ENCODE data around the gene FAM171A2. TPM values are rescaled to one million over a fixed set of nuclear protein-coding genes. Genes with fewer than 3 reads are reported as not detected.

Gene FAM171A2
- total and polyA plus RNA-seq, 2 of the 4 experiments (the other 2 are of a cell fraction): 3.2 to 5.9 TPM

GRCh38 chr17:44334315-44334714 is 29.3 kb downstream of the FAM171A2 start:
- in situ Hi-C loops (cut with MboI; ENCODE audit: low sequenced_read_pairs) (no loop called here), dilution Hi-C loops (cut with HindIII; ENCODE audit: low sequenced_read_pairs, unreplicated experiment) (no loop called here), intact Hi-C loops (cut with micrococcal nuclease) (no loop called here)
- Histone ChIP-seq H3K79me1 (ENCODE audit: low read depth in 1 of 2, low read length in 2 of 2) (no peaks in the 10 kb centered on the region), H3K56ac (ENCODE audit: extremely low read depth, insufficient read depth, low read length) (no peak overlapping the region), H3K23ac (ENCODE audit: low read depth, low read length) (no peak overlapping the region), H3K9ac (ENCODE audit: low read depth, low read length) (no peak overlapping the region), H3K14ac (replicated peaks; ENCODE audit: low read depth, low read length) (no peak overlapping the region), H2BK20ac (ENCODE audit: low read depth, low read length) (no peak overlapping the region), H2AK9ac (replicated peaks; ENCODE audit: low read depth, low read length, poor library complexity) (no peak overlapping the region), H3K36me3 (ENCODE audit: control insufficient read depth, insufficient read depth, low read length) (no peaks in the 10 kb centered on the region), H2BK15ac (ENCODE audit: low read depth, low read length) (no peak overlapping the region), H4K20me1 (ENCODE audit: insufficient read depth, low read length) (no peaks in the 10 kb centered on the region), H2AK5ac (ENCODE audit: low read depth, low read length) (no peak overlapping the region), H4K5ac (ENCODE audit: low read depth, low read length) (no peak overlapping the region), H4K91ac (ENCODE audit: insufficient read depth, low read depth, low read length) (no peak overlapping the region), H3K27me3 (ENCODE audit: control insufficient read depth, insufficient read depth, low read length) (peaks cover 13% of the 10 kb centered on the region; the same call in 1 of the 2 replicates), H2BK120ac (ENCODE audit: low read depth, low read length) (no peak overlapping the region), H3K4ac (ENCODE audit: low read depth, low read length) (no peak overlapping the region), H3K4me3 (ENCODE audit: insufficient read depth, low read depth, low read length) (no peak overlapping the region), H2BK5ac (ENCODE audit: low read depth, low read length, poor library complexity, severe bottlenecking) (no peak overlapping the region), H3K4me2 (ENCODE audit: low read depth, low read length) (no peak overlapping the region), H2AFZ (replicated peaks; ENCODE audit: low read length, poor library complexity) (no peak overlapping the region), H3K9me1 (ENCODE audit: insufficient read depth, low read length) (no peaks in the 10 kb centered on the region), H3K9me3 (ENCODE audit: control insufficient read depth, insufficient read depth, low read length) (no peaks in the 10 kb centered on the region), H4K8ac (ENCODE audit: low read depth in 2 of 2, low read length in 2 of 2) (no peak overlapping the region), H3K4me1 (ENCODE audit: control insufficient read depth, insufficient read depth, low read length) (no peaks in the 10 kb centered on the region), H3K27ac (ENCODE audit: insufficient read depth, low read length) (no peak overlapping the region), H3K18ac (ENCODE audit: low read depth, low read length) (no peak overlapping the region)
- no peak for TF ChIP-seq CHD1 (IDR thresholded peaks at IDR 0.05; ENCODE audit: low read depth, low read length)
- no peak for TF ChIP-seq NFE2L2 (IDR thresholded peaks at IDR 0.05; ENCODE audit: low read depth, low read length)
- TF ChIP-seq FOS (IDR thresholded peaks at IDR 0.05; ENCODE audit: low read depth, low read length): no peak
- no peak for TF ChIP-seq SMC3 (IDR thresholded peaks at IDR 0.05; ENCODE audit: low read depth, low read length)
- TF ChIP-seq BHLHE40 (IDR thresholded peaks at IDR 0.05; ENCODE audit: low read depth, low read length): no peak
- TF ChIP-seq MXI1 (IDR thresholded peaks at IDR 0.05; ENCODE audit: borderline replicate concordance, low read depth, low read length): no peak
- no peak for TF ChIP-seq CEBPB (IDR thresholded peaks at IDR 0.05; ENCODE audit: low read depth, low read length)
- TF ChIP-seq RCOR1 (IDR thresholded peaks at IDR 0.05; ENCODE audit: insufficient replicate concordance, low read length): no peak
- no peak for TF ChIP-seq POLR2A (IDR thresholded peaks at IDR 0.05; ENCODE audit: low read depth, low read length)
- TF ChIP-seq MAFK (IDR thresholded peaks at IDR 0.05; ENCODE audit: low read depth, low read length): no peak
- TF ChIP-seq CTCF (conservative IDR thresholded peaks at IDR 0.05; ENCODE audit: low read depth, low read length): no peak
- no peak for TF ChIP-seq RFX5 (IDR thresholded peaks at IDR 0.05; ENCODE audit: low read depth, low read length)
- no peak for TF ChIP-seq MAZ (IDR thresholded peaks at IDR 0.05; ENCODE audit: borderline replicate concordance, low read depth, low read length)
- no peak for TF ChIP-seq ELK1 (IDR thresholded peaks at IDR 0.05; ENCODE audit: borderline replicate concordance, low read depth, low read length)
- no peak for TF ChIP-seq RAD21 (IDR thresholded peaks at IDR 0.05; ENCODE audit: low read length)
- TF ChIP-seq USF2 (IDR thresholded peaks at IDR 0.05; ENCODE audit: low read depth, low read length): no peak
- ATAC-seq (ENCODE audit: low read depth) (no peak), DNase-seq (no peak)
- ChIA-PET POLR2A (ENCODE audit: unreplicated experiment) (no interaction called here), CTCF (no interaction called here)
- WGBS, 2 experiments (ENCODE audit: extremely low coverage in 2 of 2, insufficient read length in 1 of 2): no CpG with 5 or more reads among the region's 2 CpGs
- BruUV-seq (replicated peaks): no TSS peak

Data from IMR-90 (cell line).